Small intestine (tissue), 7 donors: Measurements from ENCODE around the gene APEX1. TPM values are rescaled to one million over a fixed set of nuclear protein-coding genes. Genes with fewer than 3 reads are reported as not detected.
A peak's percentile ranks its signal among the peaks of the same experiment; 100 is the strongest.
"Not testable (repeated sequence)": the region's sequence is repeated elsewhere in the genome, so short reads cannot be mapped to it uniquely, and the experiment has no call there.

Experiments used
- DNase-seq, 2 donors: peaks; one replicate each; pipeline versions ENCODE4 v3.0.0 to v3.0.0-alpha.2; 2013
- FAIRE-seq: peaks from 2 replicates; lab custom pipeline; 2012; peaks lifted over from hg19 to GRCh38; lab: Jason Lieb, UNC
- H3K27ac ChIP-seq, 3 donors: one replicate each; pipeline ENCODE4 v1.5.1; 2013; ENCODE audit warnings: low read length in 2 of 3, mild to moderate bottlenecking in 2 of 3, control low read depth in 1 of 3, inconsistent platforms in 1 of 3, low read depth in 1 of 3, moderate library complexity in 1 of 3
- H3K27me3 ChIP-seq, 3 donors: one replicate each; pipeline ENCODE4 v1.6.1; 2013; ENCODE audit warnings: low read length in 3 of 3, inconsistent platforms in 1 of 3; ENCODE audit not compliant: control insufficient read depth in 3 of 3, insufficient read depth in 3 of 3
- H3K36me3 ChIP-seq, 3 donors: one replicate each; pipeline ENCODE4 v1.6.1; 2013; ENCODE audit warnings: low read length in 3 of 3, inconsistent platforms in 1 of 3, low read depth in 1 of 3, mild to moderate bottlenecking in 1 of 3, moderate library complexity in 1 of 3; ENCODE audit not compliant: control insufficient read depth in 3 of 3, insufficient read depth in 2 of 3
- H3K4me1 ChIP-seq, 3 donors: one replicate each; pipeline ENCODE4 v1.6.1; 2013; ENCODE audit warnings: low read length in 2 of 3, inconsistent platforms in 1 of 3, low read depth in 1 of 3, mild to moderate bottlenecking in 1 of 3, moderate library complexity in 1 of 3; ENCODE audit not compliant: control insufficient read depth in 3 of 3, insufficient read depth in 2 of 3
- H3K4me3 ChIP-seq, 3 donors: one replicate each; pipeline ENCODE4 v1.5.1; 2013; ENCODE audit warnings: low read length in 3 of 3, control low read depth in 1 of 3, inconsistent platforms in 1 of 3, low read depth in 1 of 3, mild to moderate bottlenecking in 1 of 3, moderate library complexity in 1 of 3
- H3K9me3 ChIP-seq, 2 donors: one replicate each; pipeline ENCODE4 v1.6.1; 2013; ENCODE audit warnings: low read depth in 1 of 2, low read length in 1 of 2; ENCODE audit not compliant: control insufficient read depth in 2 of 2, insufficient read depth in 1 of 2
- WGBS, 3 donors: extraction: QIAGEN DNeasy Blood & Tissue Kit; methylation state at CpG; one replicate each; pipeline ENCODE4 v1.1.7; 2013; 5-methylcytosine and 5-hydroxymethylcytosine counted together
- polyA plus RNA-seq, 4 donors: library from polyadenylated mRNA; stranded (reverse) in 3 of 4; unstranded in 1 of 4; fragments of 200-250 nt in 3 of 4; fragments of 120-200 nt in 1 of 4; gene quantifications; one replicate each; pipeline versions ENCODE4 v1.2.1 to v1.2.3, GENCODE V29; 2013
- donor health status: healthy with polysubstance abuse.
- donor health status: control.
- donor health status: control.
- donor health status: Bipolar disorder and iron deficiency.
- donor health status: healthy.

The APEX1 gene
- polyA plus RNA-seq, 4 donors: 122 to 216 (median 191) TPM

GRCh38 chr14:20501346-20501745 is 46.3 kb downstream of the APEX1 start:
- no peaks in the 10 kb centered on the region for H3K9me3 ChIP-seq
- H3K4me1 ChIP-seq: no peaks in the 10 kb centered on the region
- WGBS, 3 donors: 92 to 99% (median 95%) methylated on average over 2 of the region's 2 CpGs
- no peak overlapping the region for H3K4me3 ChIP-seq
- no peak overlapping the region for H3K27ac ChIP-seq
- FAIRE-seq: no peak
- no peaks in the 10 kb centered on the region for H3K27me3 ChIP-seq
- H3K36me3 ChIP-seq: no peaks in the 10 kb centered on the region
- DNase-seq: peak in 1 of 2 donors; percentile 28

- Histone ChIP-seq H3K4me3 (no peak overlapping the region), H3K27ac (no peak overlapping the region), H3K36me3 (no peaks in the 10 kb centered on the region), H3K4me1 (no peaks in the 10 kb centered on the region), H3K9me3 (no peaks in the 10 kb centered on the region), H3K27me3 (no peaks in the 10 kb centered on the region)
- no peak for FAIRE-seq
- no peak for DNase-seq
- 38 to 60% (median 54%) methylated on average over 6 of the region's 6 CpGs for WGBS, 3 donors
Observed at GRCh38 chr14:20503898-20504297, 48.9 kb downstream of the APEX1 start.

- H3K9me3 ChIP-seq, H3K36me3 ChIP-seq, H3K4me1 ChIP-seq, DNase-seq, H3K27ac ChIP-seq, H3K4me3 ChIP-seq, H3K27me3 ChIP-seq, FAIRE-seq: not testable (repeated sequence)
- WGBS, 3 donors: 96 to 100% methylated on average over 1 to 17 of the region's 30 CpGs; no CpG with 5 or more reads in 1 of the 3 donors
Observed at GRCh38 chr14:20506276-20506675, 51.2 kb downstream of the APEX1 start.

- H3K27ac ChIP-seq, FAIRE-seq, H3K27me3 ChIP-seq, DNase-seq, H3K9me3 ChIP-seq, H3K4me3 ChIP-seq, H3K4me1 ChIP-seq, H3K36me3 ChIP-seq: not testable (repeated sequence)
- WGBS, 3 donors: no CpG with 5 or more reads among the region's 30 CpGs
Observed at GRCh38 chr14:20506752-20507151, 51.7 kb downstream of the APEX1 start.

Other genes with a start within 250 kb of the APEX1 start
- not detected for gene OR11H6, start 231.5 kb upstream of the APEX1 start, polyA plus RNA-seq
- under 1 TPM in 1 of 4 donors, not detected in 3; 0.10 TPM for gene OR11H7, start 226.2 kb upstream of the APEX1 start, polyA plus RNA-seq
- gene OR11H4, start 215.9 kb upstream of the APEX1 start, polyA plus RNA-seq: not detected
- gene TTC5, start 149.3 kb upstream of the APEX1 start, polyA plus RNA-seq: 10 to 100 TPM in 1 of 4 donors, 1 to 10 TPM in 3; 4.1 to 14.9 (median 5.6) TPM
- 10 to 100 TPM; 43.5 to 67.9 (median 44.1) TPM for gene CCNB1IP1, start 121.9 kb upstream of the APEX1 start, polyA plus RNA-seq
- gene PARP2, start 111.6 kb upstream of the APEX1 start, polyA plus RNA-seq: 10 to 100 TPM in 3 of 4 donors, 1 to 10 TPM in 1; 9.5 to 26.8 (median 14.2) TPM
- gene TEP1, start 41.7 kb upstream of the APEX1 start, polyA plus RNA-seq: 10 to 100 TPM; 32.9 to 87.4 (median 66.0) TPM
- under 1 TPM in 3 of 4 donors, not detected in 1; under 0.01 to 0.37 (median 0.07) TPM for gene KLHL33, start 19.1 kb upstream of the APEX1 start, polyA plus RNA-seq
- gene OSGEP, start 414 bp upstream of the APEX1 start, polyA plus RNA-seq: 10 to 100 TPM; 38.6 to 59.1 (median 45.8) TPM
- 10 to 100 TPM; 37.6 to 55.1 (median 49.2) TPM for gene PIP4P1, start 6.2 kb downstream of the APEX1 start, polyA plus RNA-seq
- gene PNP, start 14.2 kb downstream of the APEX1 start, polyA plus RNA-seq: 100 to 1,000 TPM; 168 to 353 (median 202) TPM
- under 1 TPM in 1 of 4 donors, not detected in 3; 0.78 TPM for gene RNASE10, start 50.3 kb downstream of the APEX1 start, polyA plus RNA-seq
- gene RNASE9, start 105.8 kb downstream of the APEX1 start, polyA plus RNA-seq: not detected
- not detected for gene RNASE11, start 132.8 kb downstream of the APEX1 start, polyA plus RNA-seq
- not detected for gene RNASE12, start 136.2 kb downstream of the APEX1 start, polyA plus RNA-seq
- not detected for gene OR6S1, start 186.5 kb downstream of the APEX1 start, polyA plus RNA-seq
- gene RNASE4, start 229.3 kb downstream of the APEX1 start, polyA plus RNA-seq: 10 to 100 TPM in 3 of 4 donors, 1 to 10 TPM in 1; 8.1 to 45.7 (median 31.1) TPM
- 10 to 100 TPM; 13.4 to 63.1 (median 20.8) TPM for gene ANG, start 233.5 kb downstream of the APEX1 start, polyA plus RNA-seq